ENCODE data around the gene RAB23. TPM values are rescaled to one million over a fixed set of nuclear protein-coding genes. Genes with fewer than 3 reads are reported as not detected.

The RAB23 gene
- total RNA-seq, 1 donor from 2014 or later: 35.2 TPM

GRCh38 chr6:57173056-57173885 lies 48.8 kb downstream of the RAB23 start:
- peaks cover 49% of the 10 kb centered on the region for H3K4me1 Mint-ChIP-seq (ENCODE audit: unreplicated experiment)

GRCh38 chr6:57172136-57173055 lies 49.7 kb downstream of the RAB23 start, which contains the start of gene BAG2:
Gene BAG2 (plus strand): TSS chr6:57172326. CDS start chr6:57172698, 372 bp downstream.
- Mint-ChIP-seq H3K9me3 (ENCODE audit: unreplicated experiment) (no peaks in the 10 kb centered on the region), H3K36me3 (ENCODE audit: unreplicated experiment) (peaks cover 3% of the 10 kb centered on the region), H3K27ac (ENCODE audit: unreplicated experiment) (peak within 1 kb of the TSS; percentile 95), H3K27me3 (ENCODE audit: unreplicated experiment) (no peaks in the 10 kb centered on the region), H3K4me3 (ENCODE audit: unreplicated experiment) (peak within 1 kb of the TSS; percentile 95), H3K4me1 (ENCODE audit: unreplicated experiment) (peaks cover 40% of the 10 kb centered on the region)
- peak; percentile 36 for TF ChIP-seq CTCF (IDR thresholded peaks at IDR 0.05)
- peak; percentile 94 for DNase-seq (ENCODE audit: extremely low spot score, unreplicated experiment)

More at GRCh38 chr6:57173056-57173885, 48.8 kb downstream of the RAB23 start:
- Mint-ChIP-seq H3K9me3 (ENCODE audit: unreplicated experiment) (no peaks in the 10 kb centered on the region), H3K4me3 (ENCODE audit: unreplicated experiment) (peak overlapping the region; percentile 95), H3K27ac (ENCODE audit: unreplicated experiment) (peak overlapping the region; percentile 95), H3K36me3 (ENCODE audit: unreplicated experiment) (peaks cover 5% of the 10 kb centered on the region), H3K27me3 (ENCODE audit: unreplicated experiment) (no peaks in the 10 kb centered on the region)
- DNase-seq (ENCODE audit: extremely low spot score, unreplicated experiment): no peak
- TF ChIP-seq CTCF (IDR thresholded peaks at IDR 0.05): no peak

GRCh38 chr6:57165080-57165479 lies 57.0 kb downstream of the RAB23 start:
- Mint-ChIP-seq H3K27me3 (ENCODE audit: unreplicated experiment) (no peaks in the 10 kb centered on the region), H3K27ac (ENCODE audit: unreplicated experiment) (no peak overlapping the region), H3K36me3 (ENCODE audit: unreplicated experiment) (peaks cover 33% of the 10 kb centered on the region), H3K9me3 (ENCODE audit: unreplicated experiment) (peaks cover 12% of the 10 kb centered on the region), H3K4me3 (ENCODE audit: unreplicated experiment) (no peak overlapping the region), H3K4me1 (ENCODE audit: unreplicated experiment) (peaks cover 15% of the 10 kb centered on the region)
- no peak for TF ChIP-seq CTCF (IDR thresholded peaks at IDR 0.05)
- no peak for DNase-seq (ENCODE audit: extremely low spot score, unreplicated experiment)

- peaks cover 12% of the 10 kb centered on the region for H3K9me3 Mint-ChIP-seq (ENCODE audit: unreplicated experiment)
- no peaks in the 10 kb centered on the region for H3K27me3 Mint-ChIP-seq (ENCODE audit: unreplicated experiment)
- DNase-seq (ENCODE audit: extremely low spot score, unreplicated experiment): no peak
- no peak overlapping the region for H3K27ac Mint-ChIP-seq (ENCODE audit: unreplicated experiment)
- H3K4me3 Mint-ChIP-seq (ENCODE audit: unreplicated experiment): no peak overlapping the region
- TF ChIP-seq CTCF (IDR thresholded peaks at IDR 0.05): no peak
- peaks cover 15% of the 10 kb centered on the region for H3K4me1 Mint-ChIP-seq (ENCODE audit: unreplicated experiment)
- peaks cover 33% of the 10 kb centered on the region for H3K36me3 Mint-ChIP-seq (ENCODE audit: unreplicated experiment)
Observed at GRCh38 chr6:57163956-57164355, 58.2 kb downstream of the RAB23 start.
